SK-N-SH (cell line): ENCODE data around the gene STON1.
"Not testable (repeated sequence)": the region's sequence is repeated elsewhere in the genome, so short reads cannot be mapped to it uniquely, and the experiment has no call there.

Experiments
- EP300 ChIP-seq, 2 experiments: IDR thresholded peaks; 2 replicates each; pipeline versions ENCODE4 v1.4.0 to v1.6.1; 2012; ENCODE audit warnings: borderline replicate concordance in 1 of 2, low read depth in 1 of 2, low read length in 1 of 2
- GABPA ChIP-seq: IDR thresholded peaks from 2 replicates; pipeline ENCODE4 v1.4.0; 2012; ENCODE audit warnings: low read depth, mild to moderate bottlenecking
- JUND ChIP-seq: IDR thresholded peaks from 2 replicates; pipeline ENCODE4 v1.4.0; 2012
- NRF1 ChIP-seq: IDR thresholded peaks from 2 replicates; pipeline ENCODE4 v1.6.1; 2012; ENCODE audit warnings: low read depth, mild to moderate bottlenecking, low read length
- POLR2AphosphoS5 ChIP-seq: IDR thresholded peaks from 2 replicates; pipeline ENCODE4 v1.6.1; 2012; ENCODE audit warnings: low read depth, low read length
- RAD21 ChIP-seq: IDR thresholded peaks from 2 replicates; pipeline ENCODE4 v1.6.1; 2012; ENCODE audit warnings: mild to moderate bottlenecking, low read length
- RCOR1 ChIP-seq: fragments of 150-350 bp; IDR thresholded peaks from 2 replicates; pipeline ENCODE4 v1.6.1; 2017; ENCODE audit warnings: antibody characterized with exemption, low read length
- RFX5 ChIP-seq: IDR thresholded peaks from 2 replicates; pipeline ENCODE4 v1.6.1; 2012; ENCODE audit warnings: mild to moderate bottlenecking, improper control_type of control experiment, low read length
- TCF12 ChIP-seq: IDR thresholded peaks from 2 replicates; pipeline ENCODE4 v1.4.0; 2012
- TEAD4 ChIP-seq: IDR thresholded peaks from 2 replicates; pipeline ENCODE4 v1.4.0; 2012; ENCODE audit warnings: mild to moderate bottlenecking, borderline replicate concordance; ENCODE audit not compliant: insufficient read depth
- TF ChIP-seq, protein P1 (sequence below): fragments of 200-600 bp; sonication (generic); IDR thresholded peaks from 2 replicates; pipeline ENCODE4 v1.6.1; 2017; ENCODE audit warnings: antibody characterized with exemption, mild to moderate bottlenecking, moderate library complexity
- TF ChIP-seq, protein P2 (sequence below): IDR thresholded peaks from 2 replicates; pipeline ENCODE4 v1.4.0; 2012; ENCODE audit warnings: low read depth
- TF ChIP-seq, protein P3 (sequence below): fragments of 150-350 bp; IDR thresholded peaks from 2 replicates; pipeline ENCODE4 v1.6.1; 2017; ENCODE audit warnings: antibody characterized with exemption, low read length, low read depth, borderline replicate concordance
- TF ChIP-seq, protein P4 (sequence below): IDR thresholded peaks from 2 replicates; pipeline ENCODE4 v1.4.0; 2012; ENCODE audit warnings: low read depth, borderline replicate concordance

DNA sequence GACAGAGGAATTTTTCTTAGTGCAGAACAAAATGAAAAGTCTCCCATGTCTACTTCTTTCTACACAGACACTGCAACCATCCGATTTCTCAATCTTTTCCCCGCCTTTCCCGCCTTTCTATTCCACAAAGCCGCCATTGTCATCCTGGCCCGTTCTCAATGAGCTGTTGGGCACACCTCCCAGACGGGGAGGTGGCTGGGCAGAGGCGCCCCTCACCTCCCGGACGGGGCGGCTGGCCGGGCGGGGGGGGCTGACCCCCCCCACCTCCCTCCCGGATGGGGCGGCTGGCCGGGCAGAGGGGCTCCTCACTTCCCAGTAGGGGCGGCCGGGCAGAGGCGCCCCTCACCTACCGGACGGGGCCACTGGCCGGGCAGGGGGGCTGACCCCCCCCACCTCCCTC, 25.1 kb downstream of the STON1 start:
- TF ChIP-seq, protein P1, sequence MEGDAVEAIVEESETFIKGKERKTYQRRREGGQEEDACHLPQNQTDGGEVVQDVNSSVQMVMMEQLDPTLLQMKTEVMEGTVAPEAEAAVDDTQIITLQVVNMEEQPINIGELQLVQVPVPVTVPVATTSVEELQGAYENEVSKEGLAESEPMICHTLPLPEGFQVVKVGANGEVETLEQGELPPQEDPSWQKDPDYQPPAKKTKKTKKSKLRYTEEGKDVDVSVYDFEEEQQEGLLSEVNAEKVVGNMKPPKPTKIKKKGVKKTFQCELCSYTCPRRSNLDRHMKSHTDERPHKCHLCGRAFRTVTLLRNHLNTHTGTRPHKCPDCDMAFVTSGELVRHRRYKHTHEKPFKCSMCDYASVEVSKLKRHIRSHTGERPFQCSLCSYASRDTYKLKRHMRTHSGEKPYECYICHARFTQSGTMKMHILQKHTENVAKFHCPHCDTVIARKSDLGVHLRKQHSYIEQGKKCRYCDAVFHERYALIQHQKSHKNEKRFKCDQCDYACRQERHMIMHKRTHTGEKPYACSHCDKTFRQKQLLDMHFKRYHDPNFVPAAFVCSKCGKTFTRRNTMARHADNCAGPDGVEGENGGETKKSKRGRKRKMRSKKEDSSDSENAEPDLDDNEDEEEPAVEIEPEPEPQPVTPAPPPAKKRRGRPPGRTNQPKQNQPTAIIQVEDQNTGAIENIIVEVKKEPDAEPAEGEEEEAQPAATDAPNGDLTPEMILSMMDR, result not testable (repeated sequence)
- TF ChIP-seq RAD21; TEAD4; NRF1; RCOR1; JUND; EP300 (IDR thresholded peaks at IDR 0.05; ENCODE audit: borderline replicate concordance in 1 of 2, low read depth in 1 of 2, low read length in 1 of 2); GABPA; POLR2AphosphoS5; TCF12; RFX5: not testable (repeated sequence)
- TF ChIP-seq, protein P2, sequence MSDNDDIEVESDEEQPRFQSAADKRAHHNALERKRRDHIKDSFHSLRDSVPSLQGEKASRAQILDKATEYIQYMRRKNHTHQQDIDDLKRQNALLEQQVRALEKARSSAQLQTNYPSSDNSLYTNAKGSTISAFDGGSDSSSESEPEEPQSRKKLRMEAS, result not testable (repeated sequence)
- TF ChIP-seq, protein P3, sequence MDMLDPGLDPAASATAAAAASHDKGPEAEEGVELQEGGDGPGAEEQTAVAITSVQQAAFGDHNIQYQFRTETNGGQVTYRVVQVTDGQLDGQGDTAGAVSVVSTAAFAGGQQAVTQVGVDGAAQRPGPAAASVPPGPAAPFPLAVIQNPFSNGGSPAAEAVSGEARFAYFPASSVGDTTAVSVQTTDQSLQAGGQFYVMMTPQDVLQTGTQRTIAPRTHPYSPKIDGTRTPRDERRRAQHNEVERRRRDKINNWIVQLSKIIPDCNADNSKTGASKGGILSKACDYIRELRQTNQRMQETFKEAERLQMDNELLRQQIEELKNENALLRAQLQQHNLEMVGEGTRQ, result not testable (repeated sequence)
- TF ChIP-seq, protein P4, sequence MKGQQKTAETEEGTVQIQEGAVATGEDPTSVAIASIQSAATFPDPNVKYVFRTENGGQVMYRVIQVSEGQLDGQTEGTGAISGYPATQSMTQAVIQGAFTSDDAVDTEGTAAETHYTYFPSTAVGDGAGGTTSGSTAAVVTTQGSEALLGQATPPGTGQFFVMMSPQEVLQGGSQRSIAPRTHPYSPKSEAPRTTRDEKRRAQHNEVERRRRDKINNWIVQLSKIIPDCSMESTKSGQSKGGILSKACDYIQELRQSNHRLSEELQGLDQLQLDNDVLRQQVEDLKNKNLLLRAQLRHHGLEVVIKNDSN, result not testable (repeated sequence)
